Cardiac muscle cell (in vitro differentiated cells and primary cell): ENCODE measurements around the gene GMCL2. TPM values are rescaled to one million over a fixed set of nuclear protein-coding genes. Genes with fewer than 3 reads are reported as not detected.

Source experiments
- DNase-seq, 2 donors: peaks; one replicate each; pipeline versions ENCODE4 v3.0.0 to v3.0.0-alpha.2; 2010 to 2017; ENCODE audit warnings: low read depth in 1 of 2, low spot score in 1 of 2
- H3K27ac ChIP-seq: fragments of 200-600 bp; sonication (generic); 2 replicates; pipeline ENCODE4 v1.5.1; 2016
- H3K27me3 ChIP-seq: fragments of 200-600 bp; sonication (generic); 2 replicates; pipeline ENCODE4 v1.6.0; 2016; ENCODE audit warnings: control low read depth
- H3K36me3 ChIP-seq: fragments of 200-600 bp; sonication (generic); 2 replicates; pipeline ENCODE4 v1.5.1; 2016; ENCODE audit warnings: control low read depth
- H3K4me1 ChIP-seq: fragments of 200-600 bp; sonication (generic); 2 replicates; pipeline ENCODE4 v1.8.1; 2017; ENCODE audit warnings: low read depth, mild to moderate bottlenecking, mixed run types
- H3K4me3 ChIP-seq: fragments of 200-600 bp; sonication (generic); 2 replicates; pipeline ENCODE4 v1.5.1; 2016; ENCODE audit warnings: mild to moderate bottlenecking
- H3K9me3 ChIP-seq: fragments of 200-600 bp; sonication (generic); 2 replicates; pipeline ENCODE4 v1.5.1; 2017; ENCODE audit warnings: low read depth, mild to moderate bottlenecking, control low read depth
- CTCF ChIP-seq: IDR thresholded peaks from 2 replicates; pipeline ENCODE4 v1.5.1; 2012; ENCODE audit warnings: low read depth, mild to moderate bottlenecking, low read length
- polyA plus RNA-seq: library from polyadenylated mRNA; unstranded; fragments of >200 nt; fragmentation: Nextera tagmentation; extraction: Ambion mirVana; gene quantifications from 2 replicates; pipeline ENCODE4 v1.2.1, GENCODE V29; 2016
- total RNA-seq: library from RNA; depleted of rRNA; stranded (reverse); fragments of >200 nt; gene quantifications from 2 replicates; pipeline ENCODE4 v1.2.3, GENCODE V29; 2016

The GMCL2 gene
- total and polyA plus RNA-seq, 2 experiments from 2014 or later = not detected

- Histone ChIP-seq H3K4me1 (peaks cover 8% of the 10 kb centered on the region), H3K4me3 (no peak overlapping the region), H3K9me3 (no peaks in the 10 kb centered on the region), H3K36me3 (no peaks in the 10 kb centered on the region), H3K27ac (no peak overlapping the region), H3K27me3 (no peaks in the 10 kb centered on the region)
- no peak for TF ChIP-seq CTCF
- DNase-seq = no peak
These were observed 47.1 kb upstream of the GMCL2 start for GRCh38 chr5:178234121-178234749.

- Histone ChIP-seq H3K27ac (peak overlapping the region; percentile 87), H3K36me3 (no peaks in the 10 kb centered on the region), H3K4me3 (peak overlapping the region; percentile 63), H3K4me1 (peaks cover 8% of the 10 kb centered on the region), H3K9me3 (no peaks in the 10 kb centered on the region), H3K27me3 (no peaks in the 10 kb centered on the region)
- no peak for DNase-seq
- no peak for TF ChIP-seq CTCF
These were observed 45.8 kb upstream of the GMCL2 start for GRCh38 chr5:178232920-178233429.

- TF ChIP-seq CTCF = peak; percentile 11
- H3K36me3 ChIP-seq = no peaks in the 10 kb centered on the region
- H3K4me1 ChIP-seq = peaks cover 8% of the 10 kb centered on the region
- H3K4me3 ChIP-seq = peak within 1 kb of the TSS; percentile 63
- peak; percentile 82 to 85 for DNase-seq
- peak within 1 kb of the TSS; percentile 87 for H3K27ac ChIP-seq
- H3K27me3 ChIP-seq = no peaks in the 10 kb centered on the region
- H3K9me3 ChIP-seq = no peaks in the 10 kb centered on the region
These were observed 45.2 kb upstream of the GMCL2 start, which contains the start of gene PHYKPL for GRCh38 chr5:178232124-178232919. Gene PHYKPL (minus strand): TSS chr5:178232802. CDS start chr5:178232550, 252 bp downstream.

GRCh38 chr5:178231539-178232123 is 44.5 kb upstream of the GMCL2 start:
- H3K36me3 ChIP-seq = no peaks in the 10 kb centered on the region
- H3K27me3 ChIP-seq = no peaks in the 10 kb centered on the region
- TF ChIP-seq CTCF = no peak
- peak overlapping the region; percentile 87 for H3K27ac ChIP-seq
- no peaks in the 10 kb centered on the region for H3K9me3 ChIP-seq
- peak overlapping the region; percentile 63 for H3K4me3 ChIP-seq
- peaks cover 8% of the 10 kb centered on the region for H3K4me1 ChIP-seq
- no peak for DNase-seq

GRCh38 chr5:178230879-178231538 is 43.8 kb upstream of the GMCL2 start:
- Histone ChIP-seq H3K27ac (no peak overlapping the region), H3K27me3 (no peaks in the 10 kb centered on the region), H3K36me3 (no peaks in the 10 kb centered on the region), H3K4me1 (peaks cover 8% of the 10 kb centered on the region), H3K9me3 (no peaks in the 10 kb centered on the region), H3K4me3 (peak overlapping the region; percentile 63)
- no peak for TF ChIP-seq CTCF
- DNase-seq = peak in 1 of 2 donors; percentile 48
